ENCODE results near the gene OR13A1. TPM values are rescaled to one million over a fixed set of nuclear protein-coding genes. Genes with fewer than 3 reads are reported as not detected.
"Not testable (repeated sequence)": the region's sequence is repeated elsewhere in the genome, so short reads cannot be mapped to it uniquely, and the experiment has no call there.

The OR13A1 gene
- total and polyA plus RNA-seq, 2 donors (not counting 1 experiment from before 2014, with no cell fraction given) = 2.3 to 5.8 TPM

GRCh38 chr10:45346652-45347335 lies 31.4 kb upstream of the OR13A1 start:
- H3K4me3 Mint-ChIP-seq, CTCF ChIA-PET: not testable (repeated sequence)

GRCh38 chr10:45340420-45340819 lies 25.0 kb upstream of the OR13A1 start:
- H2AFZ ChIP-seq (ENCODE audit: insufficient read depth, low read depth, low read length, poor library complexity, severe bottlenecking); H3K9ac ChIP-seq (ENCODE audit: low read length); POLR2A ChIA-PET; H3K9me3 Mint-ChIP-seq (ENCODE audit: insufficient read depth); DNase-seq; H3K27ac ChIP-seq (ENCODE audit: low read length in 2 of 2); H3K36me3 ChIP-seq (replicated peaks in 1 of 2; ENCODE audit: control extremely low read depth in 1 of 2, control insufficient read depth in 1 of 2, extremely low read depth in 1 of 2, insufficient read depth in 2 of 2, low read length in 1 of 2); H3K27ac Mint-ChIP-seq; H3K4me3 Mint-ChIP-seq; intact Hi-C loops (cut with micrococcal nuclease); ATAC-seq (ENCODE audit: low read depth); H3K9me3 ChIP-seq (ENCODE audit: control extremely low read depth in 1 of 3, control insufficient read depth in 2 of 3, insufficient read depth in 1 of 3, low read length in 2 of 3); H3K27me3 ChIP-seq (replicated peaks in 1 of 4; ENCODE audit: control extremely low read depth in 1 of 4, control insufficient read depth in 3 of 4, insufficient read depth in 4 of 4, low read length in 3 of 4); H3K79me2 ChIP-seq (ENCODE audit: control insufficient read depth, insufficient read depth, low read length); H3K4me2 ChIP-seq (replicated peaks; ENCODE audit: low read depth, low read length, poor library complexity, severe bottlenecking); H3K27me3 Mint-ChIP-seq; H3K4me3 ChIP-seq (ENCODE audit: control extremely low read depth in 1 of 5, extremely low read depth in 1 of 5, insufficient read depth in 1 of 5, low read depth in 2 of 5, low read length in 4 of 5); H4K20me1 ChIP-seq (ENCODE audit: control insufficient read depth, insufficient read depth, low read length, poor library complexity, severe bottlenecking); H3K4me1 Mint-ChIP-seq; H3K4me1 ChIP-seq (ENCODE audit: control insufficient read depth in 2 of 2, insufficient read depth in 2 of 2, low read length in 2 of 2): not testable (repeated sequence)
- CTCF ChIA-PET = interaction anchor here (1.7 kb wide), 1 partner anchor 15 kb away, joined by 5 read pairs; no protein-coding TSS in a partner anchor
- 100% methylated on average over 1 of the region's 4 CpGs for WGBS (ENCODE audit: insufficient coverage)

More at GRCh38 chr10:45346652-45347335, 31.4 kb upstream of the OR13A1 start:
- H3K27me3 Mint-ChIP-seq; intact Hi-C loops (cut with micrococcal nuclease); H3K27ac Mint-ChIP-seq; H3K4me3 ChIP-seq (ENCODE audit: control extremely low read depth in 1 of 5, extremely low read depth in 1 of 5, insufficient read depth in 1 of 5, low read depth in 2 of 5, low read length in 4 of 5); H3K9ac ChIP-seq (ENCODE audit: low read length); ATAC-seq (ENCODE audit: low read depth); H3K27me3 ChIP-seq (replicated peaks in 1 of 4; ENCODE audit: control extremely low read depth in 1 of 4, control insufficient read depth in 3 of 4, insufficient read depth in 4 of 4, low read length in 3 of 4); H3K9me3 Mint-ChIP-seq (ENCODE audit: insufficient read depth); H4K20me1 ChIP-seq (ENCODE audit: control insufficient read depth, insufficient read depth, low read length, poor library complexity, severe bottlenecking); H3K4me1 ChIP-seq (ENCODE audit: control insufficient read depth in 2 of 2, insufficient read depth in 2 of 2, low read length in 2 of 2); H3K36me3 ChIP-seq (replicated peaks in 1 of 2; ENCODE audit: control extremely low read depth in 1 of 2, control insufficient read depth in 1 of 2, extremely low read depth in 1 of 2, insufficient read depth in 2 of 2, low read length in 1 of 2); POLR2A ChIA-PET; H3K79me2 ChIP-seq (ENCODE audit: control insufficient read depth, insufficient read depth, low read length); DNase-seq; H3K4me2 ChIP-seq (replicated peaks; ENCODE audit: low read depth, low read length, poor library complexity, severe bottlenecking); H2AFZ ChIP-seq (ENCODE audit: insufficient read depth, low read depth, low read length, poor library complexity, severe bottlenecking); H3K27ac ChIP-seq (ENCODE audit: low read length in 2 of 2): not testable (repeated sequence)
- H3K9me3 ChIP-seq (ENCODE audit: control extremely low read depth in 1 of 3, control insufficient read depth in 2 of 3, insufficient read depth in 1 of 3, low read length in 2 of 3) = peaks cover 0 to 27% (median 0%) of the 10 kb centered on the region in 3 donors
- 96% methylated on average over 20 of the region's 24 CpGs for WGBS (ENCODE audit: insufficient coverage)
- peaks cover 16% of the 10 kb centered on the region for H3K4me1 Mint-ChIP-seq

All from B cell (primary cell).